KBM-7 (cell line): ENCODE measurements around the gene ZNF497.

Source experiments
- DNase-seq: peaks from one replicate; pipeline ENCODE4 v3.0.0-alpha.2; 2015
- in situ Hi-C: fragments of 300-500 bp; cut with MboI; formaldehyde crosslinking; loops from 2 replicates; pipeline ENCODE4 v1.14.3; 2020; ENCODE audit warnings: low sequenced_read_pairs, low pct_unique_long_range_greater_than_20kb, mixed read lengths

Gene ZNF497

DNA sequence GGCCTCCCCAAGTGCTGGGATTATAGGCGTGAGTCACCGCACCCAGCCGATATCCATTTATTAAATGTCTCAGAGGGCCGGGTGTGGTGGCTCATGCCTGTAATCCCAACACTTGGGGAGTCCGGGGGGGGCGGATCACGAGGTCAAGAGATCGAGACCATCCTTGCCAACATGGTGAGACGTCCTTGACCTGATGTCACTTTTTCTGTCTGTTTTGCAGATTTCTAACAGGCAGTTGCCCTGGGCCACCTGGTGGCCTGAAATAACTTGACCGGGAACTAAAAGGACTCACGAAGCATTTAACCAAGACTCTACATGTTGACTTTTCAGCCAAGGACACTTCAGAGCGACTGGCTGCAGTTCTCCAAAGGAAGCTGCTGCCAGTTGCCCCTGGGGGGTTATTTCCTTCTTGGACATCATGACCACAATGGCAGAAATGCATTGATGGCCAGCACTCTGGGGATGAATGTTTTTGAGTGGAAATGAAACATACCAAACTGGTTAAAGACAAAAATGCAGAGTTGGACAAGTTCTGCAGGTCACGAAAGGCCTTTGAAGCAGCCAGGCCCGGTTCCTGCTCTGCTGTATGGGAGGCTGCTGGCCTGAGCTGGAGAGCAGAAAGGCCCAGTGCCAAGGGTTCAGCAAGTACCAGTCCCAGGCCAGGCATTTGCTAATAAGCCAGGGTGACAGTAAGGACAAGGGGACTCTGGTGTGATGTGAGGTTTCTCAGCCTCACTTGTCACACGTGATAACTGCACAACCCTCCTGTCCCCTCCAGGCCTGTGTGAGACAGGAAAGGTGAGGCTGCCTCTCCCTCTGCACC lies 10.0 kb upstream of the ZNF497 start:
- in situ Hi-C loops, result no loop called here
- DNase-seq, result no peak

DNA sequence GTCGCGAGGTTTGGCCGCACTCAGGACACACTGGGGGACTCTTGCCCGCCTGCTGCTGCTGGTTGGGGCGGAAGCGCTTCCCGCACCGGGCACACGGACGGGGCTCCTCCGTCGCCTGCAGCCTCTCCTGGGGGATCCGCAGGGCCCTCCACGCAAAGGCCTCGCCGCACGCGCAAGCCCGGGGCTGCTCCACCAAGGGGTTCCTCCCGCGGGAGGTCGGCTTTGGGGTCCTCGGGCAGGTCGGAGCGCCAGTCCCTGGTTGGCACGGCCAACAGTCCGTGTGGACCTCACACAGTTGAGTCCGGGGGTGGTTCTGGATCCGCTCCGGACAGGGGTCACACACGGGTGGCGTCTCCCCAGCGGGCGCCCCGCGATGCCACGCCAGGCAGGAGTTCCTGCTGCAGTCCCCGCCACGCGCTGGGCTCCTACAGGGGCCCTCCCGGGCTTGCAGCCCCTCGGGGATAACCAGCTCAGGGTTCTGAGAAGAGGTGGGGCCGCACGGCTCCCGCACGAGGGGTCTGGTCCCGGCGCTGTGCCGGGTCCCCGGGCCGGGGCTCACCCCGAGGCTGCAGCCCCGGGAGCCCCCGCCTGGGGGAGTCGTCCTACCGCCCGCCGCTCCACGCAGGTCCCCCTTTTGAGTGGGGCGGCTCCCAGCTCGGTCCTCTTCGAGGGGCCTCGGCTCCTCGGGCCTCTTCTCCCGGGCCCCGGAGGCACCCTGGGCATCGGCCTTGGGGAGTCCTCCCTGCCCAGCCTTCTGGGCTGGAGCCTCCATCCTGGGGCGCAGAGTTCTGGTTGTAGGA lies 6.2 kb upstream of the ZNF497 start:
- DNase-seq, result no peak
- in situ Hi-C loops, result no loop called here

DNA sequence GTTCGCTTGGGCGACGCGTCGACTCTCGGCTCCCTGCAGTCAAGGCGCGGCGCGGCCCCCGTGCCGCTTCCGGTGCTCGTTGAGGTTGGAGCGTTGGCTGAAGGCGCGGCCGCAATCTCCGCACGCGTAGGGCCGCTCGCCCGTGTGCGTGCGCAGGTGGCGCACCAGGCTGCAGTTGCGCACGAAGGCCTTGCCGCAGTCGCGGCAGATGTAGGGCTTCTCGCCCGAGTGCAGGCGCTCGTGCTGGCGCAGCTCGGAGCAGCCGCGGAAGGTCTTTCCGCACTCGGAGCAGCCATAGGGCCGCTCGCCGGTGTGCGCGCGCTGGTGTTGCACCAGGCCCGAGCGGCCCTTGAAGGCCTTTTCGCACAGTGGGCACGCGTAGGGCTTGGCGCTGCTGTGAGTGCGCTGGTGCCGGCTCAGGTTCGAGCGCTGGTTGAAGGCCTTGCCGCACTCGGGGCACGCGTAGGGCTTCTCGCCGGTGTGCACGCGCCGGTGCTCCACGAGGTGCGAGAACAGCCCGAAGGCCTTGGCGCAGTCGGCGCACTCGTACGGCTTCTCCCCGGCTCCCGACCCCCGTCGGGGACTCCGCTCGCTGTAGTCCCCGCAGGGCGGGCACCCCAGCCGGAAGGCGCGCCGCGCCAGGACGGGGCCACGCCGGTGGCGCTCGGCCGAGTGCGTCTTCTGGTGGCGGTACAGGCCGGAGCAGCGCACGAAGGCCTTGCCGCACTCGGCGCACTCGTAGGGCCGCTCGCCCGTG lies 5.3 kb upstream of the ZNF497 start:
- no peak for DNase-seq
- in situ Hi-C loops, result no loop called here

DNA sequence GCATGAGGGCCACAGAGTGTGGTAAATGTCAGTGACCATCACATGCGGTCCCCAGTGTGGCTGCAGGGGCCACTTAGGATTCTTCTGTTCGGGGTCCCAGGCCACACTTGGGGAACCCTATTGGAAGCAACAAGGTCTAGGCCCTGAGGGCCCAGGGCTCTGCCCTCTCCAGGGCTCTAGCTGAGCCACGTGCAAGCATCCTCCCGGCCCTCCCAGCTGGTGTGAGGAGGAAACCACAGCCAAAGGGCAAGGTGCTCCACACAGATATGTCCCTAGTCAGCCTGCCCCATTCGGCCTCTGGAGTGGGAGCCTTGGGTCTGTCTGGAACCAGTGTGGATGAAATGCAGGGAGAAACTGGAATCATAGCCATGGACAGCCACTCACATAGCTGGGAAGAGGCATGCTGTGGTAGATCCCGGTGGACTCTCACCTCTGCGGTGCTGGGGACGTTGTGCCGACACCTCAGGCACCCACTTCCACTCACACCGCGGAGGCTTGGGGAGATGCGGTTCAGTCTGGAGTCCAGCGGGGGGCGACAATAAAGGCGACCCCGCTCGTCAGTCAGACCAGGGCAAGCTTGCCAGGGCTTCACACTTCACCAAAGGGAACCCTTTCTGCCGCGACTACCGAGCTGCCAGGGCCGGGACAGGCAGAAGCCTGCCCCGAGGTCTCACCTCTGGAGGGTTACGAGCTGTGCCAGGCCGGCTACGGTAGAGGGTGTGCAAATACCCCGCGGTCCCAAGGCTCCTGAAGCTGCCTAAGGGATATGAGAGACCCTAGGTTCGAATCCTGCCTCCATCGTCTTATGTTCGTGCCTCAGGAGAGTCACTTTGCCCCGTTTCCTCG lies 4.3 kb upstream of the ZNF497 start:
- in situ Hi-C loops, result no loop called here
- DNase-seq, result no peak

DNA sequence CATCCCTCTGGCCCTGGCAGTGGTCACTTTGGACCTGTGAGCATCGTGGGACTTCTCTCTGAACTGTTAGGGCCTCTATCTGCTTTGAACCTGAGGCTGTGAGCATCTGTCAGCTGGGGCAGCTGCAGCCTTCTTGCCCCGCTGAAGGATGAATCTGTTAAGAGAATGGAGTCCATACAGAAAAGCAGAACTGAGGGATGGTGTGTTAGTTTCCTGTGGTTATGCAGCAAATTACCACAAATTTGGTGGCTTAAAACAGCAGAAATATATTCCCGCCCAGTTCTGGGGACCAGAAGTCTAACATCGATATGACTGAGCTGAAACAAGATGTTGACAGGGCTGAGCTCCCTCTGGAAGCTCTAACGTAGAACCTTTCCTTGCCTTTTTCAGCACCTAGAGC lies 1.6 kb upstream of the ZNF497 start:
- in situ Hi-C loops, result no loop called here
- peak; percentile 80 for DNase-seq

DNA sequence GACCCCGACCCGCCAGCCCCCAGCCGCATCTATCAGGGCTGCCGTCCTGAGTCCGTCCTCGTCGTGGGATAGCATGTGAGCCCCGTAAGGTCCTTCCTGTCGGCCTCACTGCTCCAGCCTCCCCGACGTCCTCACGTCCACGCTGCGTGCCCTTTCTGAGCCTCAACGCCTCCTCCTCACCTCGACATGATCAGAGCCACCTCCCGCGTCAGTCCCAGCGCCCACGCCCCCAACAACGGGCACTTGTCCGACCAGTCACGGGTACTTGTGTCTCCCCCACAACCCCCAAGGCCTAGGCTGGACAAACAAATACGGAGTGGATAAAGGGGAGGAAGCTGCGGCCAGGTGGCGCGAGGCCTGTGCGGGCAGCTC lies 665 bp downstream of the ZNF497 start:
- no peak for DNase-seq
- in situ Hi-C loops, result no loop called here

DNA sequence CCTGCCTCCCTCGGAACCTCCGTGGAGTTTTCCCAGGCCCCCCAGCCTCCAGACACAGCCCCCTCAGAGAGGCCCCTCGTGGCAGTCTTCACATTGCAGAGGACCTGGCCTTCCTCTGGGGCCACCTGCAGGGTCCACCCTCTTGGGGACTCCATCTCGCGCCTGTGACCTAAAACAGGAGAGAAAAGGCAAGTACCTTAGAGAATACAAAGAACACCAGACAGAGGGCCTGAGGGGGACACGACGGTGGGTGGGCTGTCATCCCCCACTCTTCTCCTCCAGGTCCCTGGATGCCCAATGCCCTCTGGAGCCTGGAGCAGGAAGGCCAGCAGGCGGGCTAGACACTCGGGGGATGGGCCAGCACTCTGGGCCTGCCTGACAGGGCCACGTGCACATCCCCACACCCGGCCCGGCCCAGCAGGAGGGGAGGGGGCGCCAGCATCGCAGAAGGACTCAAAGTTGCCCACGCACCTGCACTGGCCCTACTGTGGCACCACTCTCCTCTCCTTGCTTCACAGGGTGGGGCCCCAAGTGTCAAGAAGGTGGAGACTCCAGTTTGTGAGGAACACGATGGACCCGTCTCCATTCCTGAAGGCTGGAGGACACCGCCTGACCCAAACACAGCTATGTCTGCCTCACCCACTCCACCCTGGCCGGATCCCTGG lies 4.9 kb downstream of the ZNF497 start:
- DNase-seq, result no peak
- in situ Hi-C loops, result no loop called here

DNA sequence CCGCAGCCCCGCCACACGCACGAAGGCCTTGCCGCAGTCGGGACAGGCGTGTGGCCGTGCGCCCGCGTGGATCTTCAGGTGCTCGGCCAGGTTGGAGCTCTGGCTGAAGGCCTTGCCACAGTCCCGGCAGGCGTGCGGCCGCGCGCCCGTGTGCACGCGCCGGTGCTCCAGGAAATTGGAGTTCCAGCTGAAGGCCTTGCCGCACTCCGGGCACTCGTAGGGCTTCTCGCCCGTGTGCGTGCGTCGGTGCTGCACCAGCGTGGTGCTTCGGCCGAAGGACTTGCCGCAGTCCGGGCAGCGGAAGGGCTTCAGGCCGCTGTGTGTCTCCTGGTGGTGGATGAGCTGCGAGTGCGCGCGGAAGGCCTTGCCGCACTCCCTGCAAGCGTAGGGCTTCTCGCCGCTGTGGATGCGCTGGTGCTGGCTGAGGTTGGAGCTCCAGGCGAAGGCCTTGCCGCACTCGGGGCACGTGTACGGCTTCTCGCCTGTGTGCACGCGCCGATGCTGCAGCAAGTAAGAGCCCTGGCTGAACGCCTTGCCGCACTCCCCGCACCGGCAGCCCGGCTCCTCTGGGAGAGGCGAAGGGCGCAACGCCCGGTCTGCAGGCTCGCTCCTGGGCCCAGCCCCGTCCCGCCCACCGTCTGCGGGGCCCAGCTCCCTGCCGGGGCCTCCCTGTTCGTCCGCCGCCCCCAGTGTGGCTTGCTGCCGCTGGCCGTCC lies 5.6 kb downstream of the ZNF497 start:
- in situ Hi-C loops, result no loop called here
- DNase-seq, result no peak

DNA sequence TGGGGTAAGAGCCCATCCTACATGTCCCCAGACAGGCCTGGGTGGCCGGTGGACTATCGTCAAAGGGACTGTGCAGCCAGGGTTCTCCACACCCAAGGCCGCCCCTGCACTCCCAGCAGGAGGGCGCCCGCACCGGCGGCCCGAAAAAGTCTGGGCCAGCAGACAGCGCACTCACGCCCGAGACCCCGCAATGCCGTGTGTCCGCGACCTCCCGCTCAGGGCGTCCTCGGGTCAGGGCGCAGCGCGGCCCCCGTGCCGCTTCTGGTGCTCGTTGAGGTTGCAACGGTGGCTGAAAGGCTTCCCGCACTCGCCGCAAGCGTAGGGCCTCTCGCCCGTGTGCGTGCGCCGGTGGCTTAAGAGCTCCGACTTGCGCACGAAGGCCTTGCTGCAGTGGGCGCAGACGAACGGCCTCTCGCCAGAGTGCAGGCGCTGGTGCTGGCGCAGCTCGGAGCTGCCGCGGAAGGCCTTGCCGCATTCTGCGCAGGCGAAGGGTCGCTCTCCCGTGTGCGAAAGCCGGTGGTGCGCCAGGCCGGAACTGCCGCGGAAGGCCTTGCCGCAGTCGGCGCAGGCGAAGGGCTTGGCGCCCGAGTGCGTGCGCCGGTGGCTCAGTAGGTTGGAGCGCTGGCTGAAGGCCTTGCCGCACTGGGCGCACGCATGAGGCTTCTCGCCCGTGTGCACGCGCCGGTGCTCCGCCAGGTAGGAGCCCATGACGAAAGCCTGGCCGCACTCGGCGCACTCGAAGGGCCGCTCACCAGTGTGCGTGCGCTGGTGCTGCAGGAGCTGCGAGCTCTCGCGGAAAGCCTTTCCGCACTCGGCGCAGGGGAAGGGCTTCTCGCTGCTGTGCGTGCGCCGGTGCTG lies 6.4 kb downstream of the ZNF497 start:
- no peak for DNase-seq

DNA sequence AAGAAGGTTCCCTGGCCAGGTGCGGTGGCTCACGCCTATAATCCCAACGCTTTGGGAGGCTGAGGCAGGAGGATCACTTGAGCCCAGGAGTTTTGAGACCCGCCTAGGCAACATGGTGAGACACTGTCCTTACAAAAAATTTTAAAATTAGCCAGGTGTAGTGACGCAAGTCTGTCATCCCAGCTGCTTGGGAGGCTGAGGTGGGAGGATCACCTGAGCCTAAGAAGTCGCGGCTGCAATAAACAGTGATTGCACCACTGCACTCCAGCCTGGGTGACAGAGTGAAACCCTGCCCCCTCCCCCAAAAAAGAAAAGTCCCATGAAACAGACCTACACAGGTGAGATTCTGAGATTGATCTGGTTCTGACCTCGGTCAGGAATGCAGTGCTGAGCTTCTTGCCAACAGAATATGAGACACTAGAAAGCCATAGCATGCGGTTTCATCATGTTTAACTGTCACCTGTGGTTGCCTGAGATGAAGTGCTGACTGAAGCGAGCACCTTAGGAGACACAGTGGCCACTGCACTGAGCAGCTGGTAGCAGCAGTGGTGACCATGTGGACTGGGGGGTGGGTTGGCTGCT lies 7.2 kb downstream of the ZNF497 start:
- DNase-seq, result no peak
- in situ Hi-C loops, result no loop called here

More for the DNA sequence above, 6.4 kb downstream of the ZNF497 start:
- in situ Hi-C loops, result no loop called here

DNA sequence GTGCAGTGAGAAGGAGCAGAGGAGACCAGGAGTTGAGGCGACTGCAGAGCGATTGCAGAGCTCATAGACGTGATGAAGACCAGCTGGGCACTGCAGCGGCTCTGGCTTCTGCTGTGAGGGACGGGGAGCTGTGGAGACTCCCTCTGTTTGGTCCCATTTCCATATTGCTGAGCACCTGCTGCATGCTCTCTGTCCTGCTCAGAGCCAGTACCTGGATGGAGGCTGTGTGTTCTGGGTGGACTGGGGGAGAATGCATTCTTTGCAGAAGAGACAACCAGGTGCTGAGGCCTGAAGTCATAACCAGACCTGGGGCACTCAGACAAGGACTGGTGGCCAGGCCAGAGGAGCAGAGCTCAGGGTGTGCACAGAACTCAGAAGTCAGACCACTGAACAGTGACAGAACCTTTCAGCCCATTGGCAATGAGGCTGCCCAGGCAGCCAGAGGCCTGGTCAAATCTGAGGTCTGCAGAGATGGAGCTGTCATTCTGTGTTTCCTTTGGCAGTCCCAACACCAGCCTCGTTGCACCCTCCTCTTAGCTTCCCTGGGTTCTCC lies 8.0 kb downstream of the ZNF497 start:
- in situ Hi-C loops, result no loop called here
- DNase-seq, result no peak

DNA sequence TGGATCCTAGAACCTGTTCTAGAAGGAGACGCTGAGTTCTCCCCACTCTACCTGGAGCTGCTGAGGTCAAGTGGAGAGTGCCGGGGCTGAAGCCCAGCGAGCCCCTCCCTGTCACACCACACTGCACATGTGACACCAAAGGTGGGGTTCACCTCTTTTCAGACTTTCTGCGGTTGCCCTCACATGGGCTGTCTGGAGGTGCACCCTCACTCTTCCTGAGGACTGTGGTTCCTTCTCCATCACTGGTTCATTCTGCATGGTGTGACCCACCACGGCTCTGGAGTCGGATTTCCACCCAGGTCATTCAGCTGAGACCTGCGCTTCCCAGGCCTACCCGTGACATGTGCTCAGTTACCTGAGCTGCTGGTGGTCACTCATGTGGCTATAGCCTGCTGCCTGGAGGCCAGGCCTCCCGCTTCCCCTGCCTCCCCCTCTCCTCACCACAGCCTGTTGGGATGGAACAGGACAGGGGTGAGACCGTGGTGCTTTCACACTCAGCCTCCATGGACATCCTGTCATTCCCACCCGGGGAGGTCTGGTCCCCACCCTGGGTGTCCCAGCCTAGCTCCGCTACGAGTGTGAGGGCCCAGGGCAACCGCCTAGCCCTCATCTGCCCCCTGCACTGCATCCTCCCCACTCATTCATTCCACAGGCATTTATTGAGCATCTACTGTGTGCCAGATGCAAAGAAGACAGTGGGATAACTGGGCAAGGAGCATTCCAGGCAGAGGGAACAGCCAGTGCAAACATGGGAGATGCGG lies 8.7 kb downstream of the ZNF497 start:
- DNase-seq, result no peak
- in situ Hi-C loops, result no loop called here

DNA sequence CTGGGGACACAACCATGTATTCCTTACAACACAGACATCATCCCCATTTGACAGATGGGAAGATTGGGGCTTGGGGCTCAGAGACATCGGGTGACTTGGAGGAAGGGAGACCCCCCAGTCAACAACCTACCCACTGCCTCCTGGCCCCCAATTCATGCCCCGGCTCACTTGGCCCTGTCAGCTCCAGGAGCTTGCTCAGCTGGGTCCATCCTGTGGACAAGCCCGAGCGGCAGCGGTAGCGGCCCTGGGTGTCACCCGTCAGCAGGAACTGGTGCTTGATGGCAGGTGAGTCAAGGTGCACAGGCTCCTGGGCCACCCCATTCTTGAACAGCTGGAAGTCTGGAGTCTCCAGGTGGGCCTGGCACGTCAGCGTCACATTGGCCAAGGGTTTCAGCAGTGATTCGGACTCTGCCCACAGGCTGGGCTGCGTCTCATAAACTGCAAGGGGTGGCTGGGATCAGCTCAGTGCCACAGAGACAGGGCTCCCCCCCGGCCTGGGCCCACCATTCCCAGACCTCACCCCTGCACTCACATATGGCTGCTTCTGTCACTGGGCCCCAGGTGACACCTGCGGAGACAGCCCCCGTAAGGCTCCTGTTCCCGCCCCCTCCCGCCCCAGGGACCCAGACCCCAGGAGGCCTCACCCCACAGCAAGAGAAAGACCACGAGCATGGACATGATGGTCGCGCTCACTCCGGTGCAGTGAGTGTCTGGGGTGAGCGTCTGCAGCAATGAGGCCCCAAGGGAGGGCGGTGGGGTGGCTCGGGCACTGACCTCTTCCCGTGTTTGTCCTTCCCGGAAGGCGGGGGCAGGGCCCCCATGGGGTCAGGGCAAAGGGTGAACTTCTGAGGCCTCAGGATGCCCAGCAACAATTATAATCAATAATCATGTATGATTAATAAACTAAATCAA lies 9.5 kb downstream of the ZNF497 start, which contains the start of gene A1BG:
TSS of gene A1BG (minus strand) at position 733 of the 912 bp plus-strand sequence. CDS start at position 678, 55 bp downstream.
- no peak for DNase-seq
- in situ Hi-C loops, result no loop called here

DNA sequence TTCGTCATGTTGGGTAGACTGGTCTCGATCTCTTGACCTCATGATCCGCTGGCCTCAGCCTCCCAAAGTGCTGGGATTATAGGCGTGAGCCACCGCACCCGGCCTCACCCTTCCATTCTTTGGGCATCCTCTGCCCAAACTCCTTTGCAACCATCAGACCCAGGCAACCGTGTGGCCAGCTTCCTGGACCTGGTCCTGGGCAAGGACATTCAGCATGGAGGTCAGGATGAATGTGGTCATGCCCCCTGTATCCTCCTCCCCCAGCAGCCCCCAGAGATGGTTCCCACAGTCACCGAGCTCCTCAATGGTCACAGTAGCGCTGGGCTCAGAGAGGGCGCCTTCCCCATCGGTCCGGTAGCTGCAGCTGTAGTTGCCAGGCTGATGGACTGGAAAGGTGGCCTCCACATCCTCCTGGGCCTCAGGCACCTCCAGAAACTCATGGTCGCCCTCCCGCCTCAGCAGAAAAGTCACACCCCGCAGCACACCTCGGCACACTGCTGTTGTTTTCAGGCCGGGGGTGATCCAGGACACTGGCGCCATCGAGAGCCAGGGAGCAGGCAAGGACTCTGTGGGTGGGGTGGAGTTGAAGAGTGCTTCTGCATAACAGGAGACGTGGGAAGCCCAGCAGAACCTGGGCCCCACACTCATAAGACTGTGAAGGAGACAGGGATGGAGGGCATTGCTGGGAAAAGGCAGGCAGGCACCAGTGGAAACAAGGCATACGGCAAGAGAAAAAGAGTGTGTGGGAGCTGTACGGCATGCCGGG lies 10.4 kb downstream of the ZNF497 start:
- DNase-seq, result no peak
- in situ Hi-C loops, result no loop called here
